ENCODE data around the gene PLEKHM3. TPM values are rescaled to one million over a fixed set of nuclear protein-coding genes. Genes with fewer than 3 reads are reported as not detected.

PLEKHM3 gene
- total and polyA plus RNA-seq, 2 of the 4 experiments (the other 2 are of a cell fraction), result 2.4 to 11.3 TPM

DNA sequence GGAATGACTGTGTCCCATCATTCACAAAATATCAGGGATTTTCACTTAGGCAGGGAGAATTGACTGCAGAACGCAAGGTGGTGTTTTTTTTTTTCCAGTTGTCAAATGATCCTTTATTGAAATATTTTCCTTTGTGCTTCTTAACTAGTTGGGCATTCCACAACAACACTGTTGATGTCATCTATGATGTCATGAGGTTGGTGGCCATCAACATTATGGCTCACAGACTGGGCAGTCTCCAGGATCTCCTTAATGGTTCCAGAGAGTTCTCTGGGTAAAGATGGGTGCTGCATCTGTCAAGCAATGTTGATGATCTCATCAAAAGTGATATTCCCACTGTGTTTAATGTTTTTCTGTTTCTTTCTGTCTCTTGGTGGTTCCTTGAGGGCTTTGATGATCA, 31.8 kb upstream of the PLEKHM3 start:
- no peak overlapping the region for H3K56ac ChIP-seq (ENCODE audit: extremely low read depth, insufficient read depth, low read length)
- H2AK9ac ChIP-seq (replicated peaks; ENCODE audit: low read depth, low read length, poor library complexity), result no peak overlapping the region
- H3K27ac ChIP-seq (ENCODE audit: insufficient read depth, low read length), result no peak overlapping the region
- H2BK20ac ChIP-seq (ENCODE audit: low read depth, low read length), result no peak overlapping the region
- no peak overlapping the region for H4K5ac ChIP-seq (ENCODE audit: low read depth, low read length)
- ChIA-PET POLR2A (ENCODE audit: unreplicated experiment) (no interaction called here), CTCF (no interaction called here)
- in situ Hi-C loops (cut with MboI; ENCODE audit: low sequenced_read_pairs) (loop anchor here (25.0 kb wide), 2 partner anchors 420 to 570 kb away; partner anchors contain the start of gene METTL21A), dilution Hi-C loops (cut with HindIII; ENCODE audit: low sequenced_read_pairs, unreplicated experiment) (no loop called here), intact Hi-C loops (cut with micrococcal nuclease) (no loop called here)
- H3K79me1 ChIP-seq (ENCODE audit: low read depth in 1 of 2, low read length in 2 of 2), result no peaks in the 10 kb centered on the region
- H2BK120ac ChIP-seq (ENCODE audit: low read depth, low read length), result no peak overlapping the region
- no peak overlapping the region for H4K91ac ChIP-seq (ENCODE audit: insufficient read depth, low read depth, low read length)
- no peak overlapping the region for H3K4me2 ChIP-seq (ENCODE audit: low read depth, low read length)
- H2BK15ac ChIP-seq (ENCODE audit: low read depth, low read length), result no peak overlapping the region
- no TSS peak for BruUV-seq (replicated peaks)
- H3K9me1 ChIP-seq (ENCODE audit: insufficient read depth, low read length), result no peaks in the 10 kb centered on the region
- no peak for ATAC-seq (ENCODE audit: low read depth)
- H3K27me3 ChIP-seq (ENCODE audit: control insufficient read depth, insufficient read depth, low read length), result no peaks in the 10 kb centered on the region; the same call in 1 of the 2 replicates
- H2AFZ ChIP-seq (replicated peaks; ENCODE audit: low read length, poor library complexity), result no peak overlapping the region
- H2BK5ac ChIP-seq (ENCODE audit: low read depth, low read length, poor library complexity, severe bottlenecking), result no peak overlapping the region
- no peak overlapping the region for H3K18ac ChIP-seq (ENCODE audit: low read depth, low read length)
- no peaks in the 10 kb centered on the region for H3K36me3 ChIP-seq (ENCODE audit: control insufficient read depth, insufficient read depth, low read length)
- no peaks in the 10 kb centered on the region for H3K4me1 ChIP-seq (ENCODE audit: control insufficient read depth, insufficient read depth, low read length)
- no peaks in the 10 kb centered on the region for H4K20me1 ChIP-seq (ENCODE audit: insufficient read depth, low read length)
- TF ChIP-seq MAZ (IDR thresholded peaks at IDR 0.05; ENCODE audit: borderline replicate concordance, low read depth, low read length) (no peak), FOS (IDR thresholded peaks at IDR 0.05; ENCODE audit: low read depth, low read length) (no peak), RFX5 (IDR thresholded peaks at IDR 0.05; ENCODE audit: low read depth, low read length) (no peak), BHLHE40 (IDR thresholded peaks at IDR 0.05; ENCODE audit: low read depth, low read length) (no peak), CEBPB (IDR thresholded peaks at IDR 0.05; ENCODE audit: low read depth, low read length) (no peak), MXI1 (IDR thresholded peaks at IDR 0.05; ENCODE audit: borderline replicate concordance, low read depth, low read length) (no peak), MAFK (IDR thresholded peaks at IDR 0.05; ENCODE audit: low read depth, low read length) (no peak), RCOR1 (IDR thresholded peaks at IDR 0.05; ENCODE audit: insufficient replicate concordance, low read length) (no peak), POLR2A (IDR thresholded peaks at IDR 0.05; ENCODE audit: low read depth, low read length) (no peak), RAD21 (IDR thresholded peaks at IDR 0.05; ENCODE audit: low read length) (no peak), SMC3 (IDR thresholded peaks at IDR 0.05; ENCODE audit: low read depth, low read length) (no peak)
- TF ChIP-seq, protein P1, sequence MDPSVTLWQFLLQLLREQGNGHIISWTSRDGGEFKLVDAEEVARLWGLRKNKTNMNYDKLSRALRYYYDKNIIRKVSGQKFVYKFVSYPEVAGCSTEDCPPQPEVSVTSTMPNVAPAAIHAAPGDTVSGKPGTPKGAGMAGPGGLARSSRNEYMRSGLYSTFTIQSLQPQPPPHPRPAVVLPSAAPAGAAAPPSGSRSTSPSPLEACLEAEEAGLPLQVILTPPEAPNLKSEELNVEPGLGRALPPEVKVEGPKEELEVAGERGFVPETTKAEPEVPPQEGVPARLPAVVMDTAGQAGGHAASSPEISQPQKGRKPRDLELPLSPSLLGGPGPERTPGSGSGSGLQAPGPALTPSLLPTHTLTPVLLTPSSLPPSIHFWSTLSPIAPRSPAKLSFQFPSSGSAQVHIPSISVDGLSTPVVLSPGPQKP (IDR thresholded peaks at IDR 0.05; ENCODE audit: borderline replicate concordance, low read depth, low read length), result no peak
- TF ChIP-seq, protein P2, sequence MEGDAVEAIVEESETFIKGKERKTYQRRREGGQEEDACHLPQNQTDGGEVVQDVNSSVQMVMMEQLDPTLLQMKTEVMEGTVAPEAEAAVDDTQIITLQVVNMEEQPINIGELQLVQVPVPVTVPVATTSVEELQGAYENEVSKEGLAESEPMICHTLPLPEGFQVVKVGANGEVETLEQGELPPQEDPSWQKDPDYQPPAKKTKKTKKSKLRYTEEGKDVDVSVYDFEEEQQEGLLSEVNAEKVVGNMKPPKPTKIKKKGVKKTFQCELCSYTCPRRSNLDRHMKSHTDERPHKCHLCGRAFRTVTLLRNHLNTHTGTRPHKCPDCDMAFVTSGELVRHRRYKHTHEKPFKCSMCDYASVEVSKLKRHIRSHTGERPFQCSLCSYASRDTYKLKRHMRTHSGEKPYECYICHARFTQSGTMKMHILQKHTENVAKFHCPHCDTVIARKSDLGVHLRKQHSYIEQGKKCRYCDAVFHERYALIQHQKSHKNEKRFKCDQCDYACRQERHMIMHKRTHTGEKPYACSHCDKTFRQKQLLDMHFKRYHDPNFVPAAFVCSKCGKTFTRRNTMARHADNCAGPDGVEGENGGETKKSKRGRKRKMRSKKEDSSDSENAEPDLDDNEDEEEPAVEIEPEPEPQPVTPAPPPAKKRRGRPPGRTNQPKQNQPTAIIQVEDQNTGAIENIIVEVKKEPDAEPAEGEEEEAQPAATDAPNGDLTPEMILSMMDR (conservative IDR thresholded peaks at IDR 0.05; ENCODE audit: low read depth, low read length), result no peak
- TF ChIP-seq, protein P3, sequence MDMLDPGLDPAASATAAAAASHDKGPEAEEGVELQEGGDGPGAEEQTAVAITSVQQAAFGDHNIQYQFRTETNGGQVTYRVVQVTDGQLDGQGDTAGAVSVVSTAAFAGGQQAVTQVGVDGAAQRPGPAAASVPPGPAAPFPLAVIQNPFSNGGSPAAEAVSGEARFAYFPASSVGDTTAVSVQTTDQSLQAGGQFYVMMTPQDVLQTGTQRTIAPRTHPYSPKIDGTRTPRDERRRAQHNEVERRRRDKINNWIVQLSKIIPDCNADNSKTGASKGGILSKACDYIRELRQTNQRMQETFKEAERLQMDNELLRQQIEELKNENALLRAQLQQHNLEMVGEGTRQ (IDR thresholded peaks at IDR 0.05; ENCODE audit: low read depth, low read length), result no peak
- WGBS, 2 experiments (ENCODE audit: extremely low coverage in 2 of 2, insufficient read length in 1 of 2), result no CpG with 5 or more reads among the region's 1 CpG
- H3K23ac ChIP-seq (ENCODE audit: low read depth, low read length), result no peak overlapping the region
- H2AK5ac ChIP-seq (ENCODE audit: low read depth, low read length), result no peak overlapping the region
- H4K8ac ChIP-seq (ENCODE audit: low read depth in 2 of 2, low read length in 2 of 2), result no peak overlapping the region
- H3K9ac ChIP-seq (ENCODE audit: low read depth, low read length), result no peak overlapping the region
- DNase-seq, result no peak
- no peak overlapping the region for H3K4me3 ChIP-seq (ENCODE audit: insufficient read depth, low read depth, low read length)
- no peaks in the 10 kb centered on the region for H3K9me3 ChIP-seq (ENCODE audit: control insufficient read depth, insufficient read depth, low read length)
- no peak overlapping the region for H3K14ac ChIP-seq (replicated peaks; ENCODE audit: low read depth, low read length)
- H3K4ac ChIP-seq (ENCODE audit: low read depth, low read length), result no peak overlapping the region

Data from IMR-90 (cell line).